IPS-NIHi11 (cell line): ENCODE measurements around the gene DOK3.

Experiments used
- DNase-seq: peaks from one replicate; pipeline ENCODE4 v3.0.0; 2012; ENCODE audit warnings: mixed read lengths, low spot score

The DOK3 gene

GRCh38 chr5:177483042-177483441 lies 26.6 kb downstream of the DOK3 start:
- DNase-seq, result no peak

GRCh38 chr5:177482359-177482795 lies 27.2 kb downstream of the DOK3 start:
- DNase-seq, result no peak

GRCh38 chr5:177479774-177480173 lies 29.9 kb downstream of the DOK3 start:
- DNase-seq, result no peak

GRCh38 chr5:177478711-177479646 lies 30.6 kb downstream of the DOK3 start:
- no peak for DNase-seq

GRCh38 chr5:177477701-177478477 lies 31.7 kb downstream of the DOK3 start:
- DNase-seq, result no peak

GRCh38 chr5:177476531-177477233 lies 32.9 kb downstream of the DOK3 start:
- DNase-seq, result no peak

- no peak for DNase-seq
Observed at GRCh38 chr5:177475563-177476427, 33.8 kb downstream of the DOK3 start.

- DNase-seq, result no peak
Observed at GRCh38 chr5:177474846-177475562, 34.6 kb downstream of the DOK3 start.

- no peak for DNase-seq
Observed at GRCh38 chr5:177474002-177474476, 35.6 kb downstream of the DOK3 start.

GRCh38 chr5:177473443-177474001 lies 36.1 kb downstream of the DOK3 start, which contains the start of gene DBN1:
Gene DBN1, minus strand, starts transcription at chr5:177473634. Its CDS starts 113 bp downstream, at chr5:177473521.
- peak; percentile 96 for DNase-seq

GRCh38 chr5:177472460-177473442 lies 36.9 kb downstream of the DOK3 start:
- peak; percentile 76 for DNase-seq

GRCh38 chr5:177471610-177472356 lies 37.8 kb downstream of the DOK3 start:
- DNase-seq, result no peak

GRCh38 chr5:177470759-177471536 lies 38.7 kb downstream of the DOK3 start:
- no peak for DNase-seq

- DNase-seq, result no peak
Observed at GRCh38 chr5:177469750-177470525, 39.7 kb downstream of the DOK3 start.

GRCh38 chr5:177468685-177469628 lies 40.7 kb downstream of the DOK3 start:
- DNase-seq, result peak; percentile 65
